ENCODE results near the gene PCBD2.
"Not testable (repeated sequence)": the region's sequence is repeated elsewhere in the genome, so short reads cannot be mapped to it uniquely, and the experiment has no call there.

The PCBD2 gene

GRCh38 chr5:134910752-134911151 lies 5.8 kb downstream of the PCBD2 start:
- not testable (repeated sequence) for DNase-seq

- no peak for DNase-seq
These were observed 6.6 kb downstream of the PCBD2 start for GRCh38 chr5:134911285-134912206.

- no peak for DNase-seq
These were observed 8.3 kb downstream of the PCBD2 start for GRCh38 chr5:134913254-134913653.

- DNase-seq = no peak
These were observed 8.9 kb downstream of the PCBD2 start for GRCh38 chr5:134913795-134914194.

- DNase-seq = no peak
These were observed 12.3 kb downstream of the PCBD2 start for GRCh38 chr5:134917070-134917815.

GRCh38 chr5:134918861-134919260 lies 13.9 kb downstream of the PCBD2 start:
- DNase-seq = no peak

- no peak for DNase-seq
These were observed 16.1 kb downstream of the PCBD2 start for GRCh38 chr5:134920848-134921575.

GRCh38 chr5:134932508-134932907 lies 27.6 kb downstream of the PCBD2 start:
- DNase-seq = no peak

- no peak for DNase-seq
These were observed 29.3 kb downstream of the PCBD2 start for GRCh38 chr5:134934202-134934601.

- no peak for DNase-seq
These were observed 31.0 kb downstream of the PCBD2 start for GRCh38 chr5:134935711-134936602.

GRCh38 chr5:134937526-134937925 lies 32.6 kb downstream of the PCBD2 start:
- no peak for DNase-seq

- DNase-seq = no peak
These were observed 33.1 kb downstream of the PCBD2 start for GRCh38 chr5:134938030-134938429.

GRCh38 chr5:134939500-134939899 lies 34.6 kb downstream of the PCBD2 start:
- DNase-seq = no peak

GRCh38 chr5:134943547-134943946 lies 38.6 kb downstream of the PCBD2 start:
- DNase-seq = no peak

GRCh38 chr5:134944630-134945029 lies 39.7 kb downstream of the PCBD2 start:
- DNase-seq = no peak

GRCh38 chr5:134945041-134945440 lies 40.1 kb downstream of the PCBD2 start:
- no peak for DNase-seq

- DNase-seq = no peak
These were observed 44.0 kb downstream of the PCBD2 start for GRCh38 chr5:134948911-134949310.

- DNase-seq = no peak
These were observed 44.4 kb downstream of the PCBD2 start for GRCh38 chr5:134949316-134949715.

GRCh38 chr5:134957920-134958608 lies 53.1 kb downstream of the PCBD2 start:
- no peak for DNase-seq

- no peak for DNase-seq
These were observed 53.8 kb downstream of the PCBD2 start for GRCh38 chr5:134958755-134959154.

- no peak for DNase-seq
These were observed 58.2 kb downstream of the PCBD2 start for GRCh38 chr5:134963098-134963497.

Data from DMS153 (cell line).